NCI-H1694 (cell line): ENCODE results near the gene PIGA.
"Not testable (repeated sequence)": the region's sequence is repeated elsewhere in the genome, so short reads cannot be mapped to it uniquely, and the experiment has no call there.

Experiments
- DNase-seq: peaks from one replicate; lab custom pipeline; 2025; lab: John Stamatoyannopoulos, UW

Gene PIGA

GRCh38 chrX:15321447-15321846, 13.9 kb downstream of the PIGA start:
- DNase-seq: no peak

GRCh38 chrX:15320297-15320696, 15.0 kb downstream of the PIGA start:
- no peak for DNase-seq

- no peak for DNase-seq
Measured at GRCh38 chrX:15319075-15319474, 16.2 kb downstream of the PIGA start.

- DNase-seq: no peak
Measured at GRCh38 chrX:15315509-15315908, 19.8 kb downstream of the PIGA start, which contains the start of gene ASB11. TSS of gene ASB11 (minus strand) at chrX:15315640. CDS start at chrX:15315605, 35 bp downstream.

GRCh38 chrX:15314472-15314871, 20.9 kb downstream of the PIGA start:
- no peak for DNase-seq

GRCh38 chrX:15311119-15311518, 24.2 kb downstream of the PIGA start:
- no peak for DNase-seq

GRCh38 chrX:15310117-15310516, 25.2 kb downstream of the PIGA start:
- DNase-seq: no peak

- DNase-seq: not testable (repeated sequence)
Measured at GRCh38 chrX:15305899-15306298, 29.4 kb downstream of the PIGA start.

GRCh38 chrX:15301924-15302323, 33.4 kb downstream of the PIGA start:
- no peak for DNase-seq

- DNase-seq: no peak
Measured at GRCh38 chrX:15299941-15300851, 35.1 kb downstream of the PIGA start.

GRCh38 chrX:15298780-15299179, 36.5 kb downstream of the PIGA start:
- no peak for DNase-seq

- DNase-seq: no peak
Measured at GRCh38 chrX:15298201-15298600, 37.1 kb downstream of the PIGA start.

- DNase-seq: no peak
Measured at GRCh38 chrX:15293451-15293850, 41.9 kb downstream of the PIGA start.

GRCh38 chrX:15292861-15293260, 42.5 kb downstream of the PIGA start:
- no peak for DNase-seq

GRCh38 chrX:15277604-15278003, 57.7 kb downstream of the PIGA start:
- DNase-seq: no peak

GRCh38 chrX:15274946-15275345, 60.4 kb downstream of the PIGA start:
- DNase-seq: no peak

- DNase-seq: not testable (repeated sequence)
Measured at GRCh38 chrX:15273275-15273674, 62.0 kb downstream of the PIGA start.

- no peak for DNase-seq
Measured at GRCh38 chrX:15271757-15272156, 63.6 kb downstream of the PIGA start.

GRCh38 chrX:15269618-15270521, 65.5 kb downstream of the PIGA start, which contains the start of gene ASB9:
TSS of gene ASB9 (minus strand) at chrX:15270083. CDS start at chrX:15269874, 209 bp downstream.
- no peak for DNase-seq
